C4-2B (cell line): ENCODE results near the gene CCDC107.

Experiments
- H3K27ac ChIP-seq: fragments of 450-650 bp; 2 replicates; pipeline ENCODE4 v1.5.1; 2017
- ZFX ChIP-seq: fragments of 450-650 bp; IDR thresholded peaks from 2 replicates; pipeline ENCODE4 v1.6.1; 2017
- TF ChIP-seq, protein P1 (sequence below): fragments of 450-650 bp; conservative IDR thresholded peaks from 2 replicates; pipeline ENCODE4 v1.5.1; 2017; ENCODE audit warnings: mild to moderate bottlenecking

Gene CCDC107

DNA sequence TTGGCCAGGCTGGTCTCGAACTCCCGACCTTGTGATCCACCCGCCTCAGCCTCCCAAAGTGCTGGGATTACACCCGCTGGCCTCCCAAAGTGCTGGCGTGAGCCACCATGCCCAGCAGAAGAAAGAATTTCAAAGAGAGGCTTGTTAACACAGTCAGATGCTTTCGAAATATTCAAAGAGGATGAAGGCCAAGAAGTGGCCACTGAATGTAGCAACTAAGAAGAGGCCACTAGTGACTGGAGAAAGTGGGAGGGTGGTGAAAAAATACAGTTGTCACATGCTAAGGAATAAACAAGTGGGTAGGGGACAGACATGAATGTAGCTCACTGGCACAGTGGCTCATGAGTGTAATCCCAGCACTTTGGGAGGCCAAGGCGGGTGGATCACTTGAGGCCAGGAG is 44.6 kb downstream of the CCDC107 start:
- TF ChIP-seq ZFX: no peak
- TF ChIP-seq, protein P1, sequence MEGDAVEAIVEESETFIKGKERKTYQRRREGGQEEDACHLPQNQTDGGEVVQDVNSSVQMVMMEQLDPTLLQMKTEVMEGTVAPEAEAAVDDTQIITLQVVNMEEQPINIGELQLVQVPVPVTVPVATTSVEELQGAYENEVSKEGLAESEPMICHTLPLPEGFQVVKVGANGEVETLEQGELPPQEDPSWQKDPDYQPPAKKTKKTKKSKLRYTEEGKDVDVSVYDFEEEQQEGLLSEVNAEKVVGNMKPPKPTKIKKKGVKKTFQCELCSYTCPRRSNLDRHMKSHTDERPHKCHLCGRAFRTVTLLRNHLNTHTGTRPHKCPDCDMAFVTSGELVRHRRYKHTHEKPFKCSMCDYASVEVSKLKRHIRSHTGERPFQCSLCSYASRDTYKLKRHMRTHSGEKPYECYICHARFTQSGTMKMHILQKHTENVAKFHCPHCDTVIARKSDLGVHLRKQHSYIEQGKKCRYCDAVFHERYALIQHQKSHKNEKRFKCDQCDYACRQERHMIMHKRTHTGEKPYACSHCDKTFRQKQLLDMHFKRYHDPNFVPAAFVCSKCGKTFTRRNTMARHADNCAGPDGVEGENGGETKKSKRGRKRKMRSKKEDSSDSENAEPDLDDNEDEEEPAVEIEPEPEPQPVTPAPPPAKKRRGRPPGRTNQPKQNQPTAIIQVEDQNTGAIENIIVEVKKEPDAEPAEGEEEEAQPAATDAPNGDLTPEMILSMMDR: no peak
- no peak overlapping the region for H3K27ac ChIP-seq

DNA sequence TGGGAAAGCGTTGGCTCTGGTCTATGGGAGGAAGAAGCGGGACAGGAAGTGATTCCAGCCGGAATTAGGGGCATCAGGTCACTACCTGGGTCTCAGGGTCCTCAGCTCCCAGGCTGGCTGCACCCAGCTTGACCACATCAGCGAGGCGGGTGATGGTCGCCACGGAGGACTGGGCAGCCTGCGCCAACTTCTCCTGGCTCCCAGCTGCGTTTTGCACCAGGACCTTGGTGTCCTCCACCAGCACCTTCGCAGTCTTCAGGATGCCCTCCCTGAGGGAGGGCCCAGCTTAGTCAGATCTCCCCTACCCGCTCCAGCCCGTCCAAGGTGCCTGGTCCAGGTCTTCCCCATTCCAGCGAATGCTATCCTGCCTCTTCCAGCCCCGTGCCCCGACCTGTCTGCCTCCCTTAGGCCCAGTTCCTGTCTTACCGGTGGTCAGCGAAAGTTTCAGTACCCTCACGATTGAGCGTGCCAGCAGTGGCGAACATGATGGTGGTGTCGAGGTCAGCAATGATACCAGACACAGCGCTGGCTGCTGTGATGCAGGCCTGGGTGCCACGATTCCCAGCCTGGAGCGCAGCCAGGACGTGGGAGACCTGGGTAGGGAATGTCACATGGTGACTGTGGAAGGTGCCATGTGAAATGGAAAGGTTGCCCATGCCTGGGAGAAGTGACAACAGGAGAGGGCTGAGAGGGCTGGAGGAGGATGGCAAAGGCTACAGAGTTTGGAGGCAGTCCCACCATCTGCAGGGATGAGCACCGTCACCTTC is 46.0 kb downstream of the CCDC107 start:
- TF ChIP-seq ZFX: no peak
- TF ChIP-seq, protein P1: no peak

DNA sequence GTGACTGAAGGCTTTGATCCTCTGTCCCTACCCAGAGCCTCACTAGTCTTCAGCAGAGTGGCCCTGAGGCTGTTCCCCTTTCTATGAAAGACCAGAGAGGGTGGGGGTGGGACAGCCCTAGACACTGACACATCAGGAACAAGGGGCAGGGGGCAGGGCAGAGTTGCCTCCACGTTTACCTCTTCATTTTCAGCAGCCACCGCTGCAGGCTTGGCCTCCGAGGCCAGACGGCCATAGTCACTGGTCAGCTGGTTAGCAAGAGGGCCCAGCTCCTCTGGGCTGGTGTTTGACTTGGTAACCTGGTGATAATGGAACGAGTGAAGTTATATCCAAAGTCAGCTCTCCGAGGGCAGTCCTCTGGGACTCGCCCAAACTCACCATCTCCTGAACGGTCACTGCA is 47.3 kb downstream of the CCDC107 start:
- H3K27ac ChIP-seq: no peak overlapping the region
- no peak for TF ChIP-seq ZFX
- TF ChIP-seq, protein P1: no peak

More for the DNA sequence above, 46.0 kb downstream of the CCDC107 start:
- H3K27ac ChIP-seq: no peak overlapping the region

DNA sequence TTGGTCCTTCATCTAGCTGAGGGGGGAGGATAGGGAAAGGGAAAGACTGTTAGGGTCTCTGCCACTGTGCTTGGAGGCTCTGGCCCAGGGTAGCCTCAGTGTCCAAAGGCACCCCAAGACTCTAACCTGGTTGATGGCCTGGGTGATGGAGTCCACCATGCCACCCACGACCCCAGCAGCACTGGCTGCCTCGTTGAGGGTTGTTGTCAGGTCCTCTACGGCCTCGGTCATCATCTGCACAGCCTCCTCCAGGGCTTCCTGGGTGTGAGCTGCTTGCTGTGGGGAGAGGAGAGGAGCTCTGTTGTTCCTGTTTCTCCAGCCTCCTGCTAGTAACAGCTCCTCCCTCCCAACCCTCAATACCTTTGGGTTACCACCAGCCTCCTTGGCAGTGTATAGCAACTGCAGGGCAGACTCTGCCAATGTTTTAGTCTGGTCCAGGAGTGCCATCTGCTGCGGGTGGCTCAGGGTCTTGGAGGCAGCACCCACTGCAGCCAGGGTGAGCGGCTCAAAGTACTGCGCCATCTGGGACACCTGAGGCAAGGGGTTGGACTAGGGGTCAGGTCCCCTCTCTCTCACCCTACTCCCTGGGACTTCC is 47.8 kb downstream of the CCDC107 start:
- no peak overlapping the region for H3K27ac ChIP-seq
- TF ChIP-seq, protein P1: no peak
- no peak for TF ChIP-seq ZFX

DNA sequence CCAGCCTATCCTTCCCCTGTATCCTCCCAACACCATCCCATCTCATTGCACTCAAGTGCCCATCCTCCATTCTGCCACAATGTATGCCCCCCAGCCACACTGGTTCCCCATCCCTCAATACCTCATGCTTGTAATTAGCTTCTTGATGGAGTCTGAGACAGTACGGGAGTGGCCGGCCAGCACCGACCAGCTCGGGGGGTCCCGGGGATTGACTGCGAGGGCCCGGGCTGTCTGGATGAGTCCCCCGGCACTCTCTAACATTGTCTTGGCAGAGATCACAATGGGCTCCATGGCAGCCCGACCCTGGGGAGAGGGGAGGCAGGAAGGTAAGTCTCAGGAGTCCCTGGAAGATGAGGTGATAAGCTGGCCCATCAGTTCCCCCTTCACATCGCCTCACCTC is 48.9 kb downstream of the CCDC107 start:
- TF ChIP-seq, protein P1: no peak
- TF ChIP-seq ZFX: no peak
- H3K27ac ChIP-seq: no peak overlapping the region

DNA sequence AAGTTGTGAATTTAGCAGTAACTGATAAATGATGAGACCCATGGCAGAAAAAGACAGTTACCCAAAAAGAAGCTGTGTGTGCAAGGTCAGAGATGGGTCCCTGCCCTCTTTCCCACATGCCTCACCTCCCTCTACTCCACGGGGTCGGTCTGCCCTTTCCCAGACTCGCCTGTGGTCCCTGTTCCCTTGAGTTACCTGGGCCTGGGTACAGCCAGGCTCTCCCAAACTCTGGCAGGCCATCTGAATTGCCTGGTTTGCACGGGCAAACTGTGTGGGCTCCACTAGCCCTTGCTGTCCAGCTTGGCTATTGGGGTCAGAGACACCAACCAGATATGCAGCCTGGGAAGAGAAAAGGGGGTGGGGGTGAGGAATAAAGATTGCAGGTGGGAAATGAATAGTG is 50.1 kb downstream of the CCDC107 start:
- TF ChIP-seq ZFX: no peak
- TF ChIP-seq, protein P1: no peak
- no peak overlapping the region for H3K27ac ChIP-seq

DNA sequence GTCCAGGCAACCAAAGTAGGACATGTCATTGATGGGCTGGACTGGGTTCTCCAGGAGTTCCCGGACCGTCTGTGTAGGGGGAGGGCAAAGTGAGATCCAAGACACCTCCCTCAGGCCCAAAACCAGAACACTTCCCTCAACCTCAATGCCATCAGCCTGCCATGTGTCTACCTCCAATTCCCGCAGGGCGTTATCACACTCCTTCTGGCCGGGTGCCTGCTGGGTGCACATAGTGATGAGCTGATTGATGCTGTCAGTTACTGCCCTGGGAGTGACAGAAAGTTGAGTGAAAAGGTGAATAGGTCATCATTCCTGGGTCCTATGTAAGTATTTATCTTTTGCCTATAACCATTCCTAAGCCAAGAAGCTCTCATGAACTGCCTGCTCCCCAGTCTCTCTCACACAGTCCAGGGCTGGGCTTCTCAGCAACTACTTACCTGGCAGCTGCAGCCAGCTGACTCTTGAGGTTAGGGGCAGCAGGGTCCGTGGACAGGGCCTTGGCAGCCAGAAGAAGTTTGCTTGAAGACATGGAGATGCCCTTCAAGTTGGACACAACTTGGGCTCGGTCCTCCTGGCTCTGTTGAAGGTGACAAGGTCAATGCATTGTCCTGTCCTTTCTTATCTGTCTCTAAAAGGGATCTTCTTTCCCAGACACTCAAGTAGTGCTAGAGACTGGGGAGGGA is 52.9 kb downstream of the CCDC107 start:
- H3K27ac ChIP-seq: no peak overlapping the region
- TF ChIP-seq ZFX: no peak
- TF ChIP-seq, protein P1: no peak
